Neural progenitor cell (in vitro differentiated cells): ENCODE data around the gene KRTAP5-1.

Experiments used
- EZH2 ChIP-seq: fragments of 200-600 bp; sonication (generic); IDR thresholded peaks from 2 replicates; pipeline ENCODE4 v1.6.1; 2017; ENCODE audit warnings: antibody characterized with exemption, mild to moderate bottlenecking, moderate library complexity
- EZH2phosphoT487 ChIP-seq: fragments of 200-600 bp; sonication (generic); IDR thresholded peaks from 2 replicates; pipeline ENCODE4 v1.6.1; 2017; ENCODE audit warnings: antibody characterized with exemption
- TF ChIP-seq, protein P1 (sequence below): fragments of 200-600 bp; sonication (generic); IDR thresholded peaks from 2 replicates; pipeline ENCODE4 v1.5.1; 2017; ENCODE audit warnings: antibody characterized with exemption, mild to moderate bottlenecking

- TF ChIP-seq, protein P1, sequence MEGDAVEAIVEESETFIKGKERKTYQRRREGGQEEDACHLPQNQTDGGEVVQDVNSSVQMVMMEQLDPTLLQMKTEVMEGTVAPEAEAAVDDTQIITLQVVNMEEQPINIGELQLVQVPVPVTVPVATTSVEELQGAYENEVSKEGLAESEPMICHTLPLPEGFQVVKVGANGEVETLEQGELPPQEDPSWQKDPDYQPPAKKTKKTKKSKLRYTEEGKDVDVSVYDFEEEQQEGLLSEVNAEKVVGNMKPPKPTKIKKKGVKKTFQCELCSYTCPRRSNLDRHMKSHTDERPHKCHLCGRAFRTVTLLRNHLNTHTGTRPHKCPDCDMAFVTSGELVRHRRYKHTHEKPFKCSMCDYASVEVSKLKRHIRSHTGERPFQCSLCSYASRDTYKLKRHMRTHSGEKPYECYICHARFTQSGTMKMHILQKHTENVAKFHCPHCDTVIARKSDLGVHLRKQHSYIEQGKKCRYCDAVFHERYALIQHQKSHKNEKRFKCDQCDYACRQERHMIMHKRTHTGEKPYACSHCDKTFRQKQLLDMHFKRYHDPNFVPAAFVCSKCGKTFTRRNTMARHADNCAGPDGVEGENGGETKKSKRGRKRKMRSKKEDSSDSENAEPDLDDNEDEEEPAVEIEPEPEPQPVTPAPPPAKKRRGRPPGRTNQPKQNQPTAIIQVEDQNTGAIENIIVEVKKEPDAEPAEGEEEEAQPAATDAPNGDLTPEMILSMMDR: no peak
- TF ChIP-seq EZH2phosphoT487: no peak
- TF ChIP-seq EZH2: no peak
These were observed 39.5 kb upstream of the KRTAP5-1 start for GRCh38 chr11:1624621-1625020.
